ENCODE data around the gene PNMA8A. TPM values are rescaled to one million over a fixed set of nuclear protein-coding genes. Genes with fewer than 3 reads are reported as not detected.
A peak's percentile ranks its signal among the peaks of the same experiment; 100 is the strongest.

Gene PNMA8A, protein sequence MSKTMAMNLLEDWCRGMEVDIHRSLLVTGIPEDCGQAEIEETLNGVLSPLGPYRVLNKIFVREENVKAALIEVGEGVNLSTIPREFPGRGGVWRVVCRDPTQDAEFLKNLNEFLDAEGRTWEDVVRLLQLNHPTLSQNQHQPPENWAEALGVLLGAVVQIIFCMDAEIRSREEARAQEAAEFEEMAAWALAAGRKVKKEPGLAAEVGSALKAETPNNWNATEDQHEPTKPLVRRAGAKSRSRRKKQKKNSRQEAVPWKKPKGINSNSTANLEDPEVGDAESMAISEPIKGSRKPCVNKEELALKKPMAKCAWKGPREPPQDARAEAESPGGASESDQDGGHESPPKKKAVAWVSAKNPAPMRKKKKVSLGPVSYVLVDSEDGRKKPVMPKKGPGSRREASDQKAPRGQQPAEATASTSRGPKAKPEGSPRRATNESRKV
- 0.16 to 0.28 TPM (median 0.24 TPM) in 3 replicates for polyA plus RNA-seq
- 0.84 TPM for polyA plus RNA-seq (2011; ENCODE audit: low read depth)
- 0.21 TPM in 2 replicates for polyA plus RNA-seq (2011; cell fraction: cytosol; rRNA removed)
- polyA plus RNA-seq (2011; cell fraction: nucleus; rRNA removed), result 0.23 and 0.24 TPM in 2 replicates
- polyA plus RNA-seq (2012; ENCODE audit: low replicate concordance), result 0.19 and 1.0 TPM in 2 replicates
- polyA minus RNA-seq, result 0.38 to 1.4 TPM in 2 of 3 replicates, not detected in the other
- polyA minus RNA-seq (2011; cell fraction: cytosol; rRNA and poly(A)+ RNA removed), result not detected
- not detected in 2 replicates for polyA minus RNA-seq (2011; cell fraction: nucleus; rRNA and poly(A)+ RNA removed)

DNA sequence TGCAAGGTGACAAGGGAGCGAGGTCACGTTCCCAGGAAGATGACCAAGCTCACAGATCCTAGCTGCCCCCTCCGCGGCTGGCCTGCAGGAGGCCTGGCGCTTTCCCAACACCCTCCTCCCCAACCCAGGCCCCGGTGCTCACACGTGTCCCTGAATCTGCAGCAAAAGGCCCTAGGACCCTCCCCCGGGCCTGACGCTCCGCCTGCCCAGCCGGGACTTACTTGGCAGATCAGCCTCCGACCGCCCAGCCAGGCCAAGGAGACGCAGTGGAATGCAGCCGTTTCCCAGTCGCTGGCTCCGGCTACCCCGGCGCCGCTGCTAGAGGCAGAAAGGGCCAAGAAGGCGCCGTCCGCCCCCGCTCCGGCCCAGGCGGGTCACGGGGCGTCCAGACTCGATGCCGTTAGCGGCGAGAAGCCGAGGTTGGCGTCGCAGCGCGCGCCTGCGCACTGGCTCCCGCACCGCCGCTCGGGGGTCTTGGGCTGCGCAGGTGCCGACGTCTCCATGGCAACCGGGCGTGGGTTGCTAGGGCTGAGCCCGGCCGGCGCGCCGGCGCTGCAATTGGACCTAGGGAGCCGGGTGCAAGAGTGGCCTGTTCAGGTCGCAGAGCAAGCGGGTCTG lies at the start of gene PNMA8A:
Gene PNMA8A, minus strand, starts transcription at position 448 of the 618 bp plus-strand sequence. CDS start 528 bp downstream, outside the sequence.
- Histone ChIP-seq H3K4me2 (ENCODE audit: control insufficient read depth, extremely low read depth, insufficient read depth, low read depth, low read length) (peak within 1 kb of the TSS; percentile 52), H3K4me3 (ENCODE audit: control insufficient read depth in 2 of 3, extremely low read depth in 1 of 3, insufficient read depth in 2 of 3, low read depth in 1 of 3, low read length in 3 of 3) (peak within 1 kb of the TSS in 2 of 3 experiments; percentile 34 to 40), H3K4me1 (ENCODE audit: control insufficient read depth, extremely low read depth, insufficient read depth, low read length) (peaks cover 18% of the 10 kb centered on the region), H3K27ac (ENCODE audit: control insufficient read depth, insufficient read depth, low read length) (no peak within 1 kb of the TSS), H3K79me2 (ENCODE audit: control insufficient read depth, insufficient read depth, low read length) (no peaks in the 10 kb centered on the region), H3K36me3 (ENCODE audit: control insufficient read depth in 2 of 2, extremely low read depth in 1 of 2, insufficient read depth in 2 of 2, low read length in 2 of 2) (no peaks in the 10 kb centered on the region), H4K20me1 (ENCODE audit: control insufficient read depth, extremely low read depth, insufficient read depth, low read length) (no peaks in the 10 kb centered on the region), H2AFZ (ENCODE audit: control insufficient read depth, low read length) (peak within 1 kb of the TSS; percentile 8), H3K27me3 (ENCODE audit: control insufficient read depth, extremely low read depth, insufficient read depth, low read length) (no peaks in the 10 kb centered on the region), H3K9me3 (ENCODE audit: control insufficient read depth, low read depth, low read length) (no peaks in the 10 kb centered on the region), H3K9ac (ENCODE audit: control insufficient read depth, extremely low read depth, insufficient read depth, low read length) (no peak within 1 kb of the TSS), H3K9me1 (ENCODE audit: control insufficient read depth, extremely low read depth, insufficient read depth, low read length) (no peaks in the 10 kb centered on the region)
- DNase-seq (ENCODE audit: low read depth, low spot score), result no peak
- FAIRE-seq, result no peak
- dilution Hi-C loops (cut with MboI; ENCODE audit: extremely low pct_ligation_motif_present, low sequenced_read_pairs), result no loop called here
- TF ChIP-seq, protein P1, sequence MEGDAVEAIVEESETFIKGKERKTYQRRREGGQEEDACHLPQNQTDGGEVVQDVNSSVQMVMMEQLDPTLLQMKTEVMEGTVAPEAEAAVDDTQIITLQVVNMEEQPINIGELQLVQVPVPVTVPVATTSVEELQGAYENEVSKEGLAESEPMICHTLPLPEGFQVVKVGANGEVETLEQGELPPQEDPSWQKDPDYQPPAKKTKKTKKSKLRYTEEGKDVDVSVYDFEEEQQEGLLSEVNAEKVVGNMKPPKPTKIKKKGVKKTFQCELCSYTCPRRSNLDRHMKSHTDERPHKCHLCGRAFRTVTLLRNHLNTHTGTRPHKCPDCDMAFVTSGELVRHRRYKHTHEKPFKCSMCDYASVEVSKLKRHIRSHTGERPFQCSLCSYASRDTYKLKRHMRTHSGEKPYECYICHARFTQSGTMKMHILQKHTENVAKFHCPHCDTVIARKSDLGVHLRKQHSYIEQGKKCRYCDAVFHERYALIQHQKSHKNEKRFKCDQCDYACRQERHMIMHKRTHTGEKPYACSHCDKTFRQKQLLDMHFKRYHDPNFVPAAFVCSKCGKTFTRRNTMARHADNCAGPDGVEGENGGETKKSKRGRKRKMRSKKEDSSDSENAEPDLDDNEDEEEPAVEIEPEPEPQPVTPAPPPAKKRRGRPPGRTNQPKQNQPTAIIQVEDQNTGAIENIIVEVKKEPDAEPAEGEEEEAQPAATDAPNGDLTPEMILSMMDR (optimal IDR thresholded peaks at IDR 0.05 in 1 of 3, IDR thresholded peaks at IDR 0.05 in 1 of 3, conservative IDR thresholded peaks at IDR 0.05 in 1 of 3; ENCODE audit: extremely low read depth in 1 of 3, insufficient read depth in 2 of 3, low read length in 3 of 3), result no peak
- TF ChIP-seq EZH2 (IDR thresholded peaks at IDR 0.05; ENCODE audit: low read length), result no peak

DNA sequence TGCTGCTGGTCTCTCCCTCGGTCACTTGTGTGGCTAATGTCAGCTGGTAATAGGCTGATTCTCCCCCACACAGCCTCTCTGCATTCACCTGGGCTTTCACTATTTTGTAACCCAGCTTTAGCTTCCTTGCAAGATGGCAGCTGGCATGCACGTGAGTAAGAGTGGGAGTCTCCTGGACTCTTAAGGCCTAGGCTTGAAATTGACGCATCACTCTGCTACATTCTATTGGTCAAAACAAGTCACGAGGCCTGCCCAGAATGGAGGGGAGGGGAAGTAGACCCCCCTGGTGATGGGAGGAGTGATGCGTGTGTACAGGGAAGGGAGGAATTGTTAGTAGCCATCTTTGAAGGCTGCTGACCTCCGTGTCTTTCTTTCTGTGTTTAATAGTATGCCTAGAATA lies 49.3 kb upstream of the PNMA8A start:
- TF ChIP-seq, protein P1 (optimal IDR thresholded peaks at IDR 0.05 in 1 of 3, IDR thresholded peaks at IDR 0.05 in 1 of 3, conservative IDR thresholded peaks at IDR 0.05 in 1 of 3; ENCODE audit: extremely low read depth in 1 of 3, insufficient read depth in 2 of 3, low read length in 3 of 3), result no peak
- Histone ChIP-seq H3K4me2 (ENCODE audit: control insufficient read depth, extremely low read depth, insufficient read depth, low read depth, low read length) (no peak overlapping the region), H3K9me3 (ENCODE audit: control insufficient read depth, low read depth, low read length) (no peaks in the 10 kb centered on the region), H3K36me3 (ENCODE audit: control insufficient read depth in 2 of 2, extremely low read depth in 1 of 2, insufficient read depth in 2 of 2, low read length in 2 of 2) (no peaks in the 10 kb centered on the region), H3K4me1 (ENCODE audit: control insufficient read depth, extremely low read depth, insufficient read depth, low read length) (peaks cover 5% of the 10 kb centered on the region), H3K9ac (ENCODE audit: control insufficient read depth, extremely low read depth, insufficient read depth, low read length) (no peak overlapping the region), H2AFZ (ENCODE audit: control insufficient read depth, low read length) (no peak overlapping the region), H3K27ac (ENCODE audit: control insufficient read depth, insufficient read depth, low read length) (no peak overlapping the region), H4K20me1 (ENCODE audit: control insufficient read depth, extremely low read depth, insufficient read depth, low read length) (no peaks in the 10 kb centered on the region), H3K9me1 (ENCODE audit: control insufficient read depth, extremely low read depth, insufficient read depth, low read length) (no peaks in the 10 kb centered on the region), H3K4me3 (ENCODE audit: control insufficient read depth in 2 of 3, extremely low read depth in 1 of 3, insufficient read depth in 2 of 3, low read depth in 1 of 3, low read length in 3 of 3) (no peak overlapping the region), H3K79me2 (ENCODE audit: control insufficient read depth, insufficient read depth, low read length) (no peaks in the 10 kb centered on the region), H3K27me3 (ENCODE audit: control insufficient read depth, extremely low read depth, insufficient read depth, low read length) (no peaks in the 10 kb centered on the region)
- dilution Hi-C loops (cut with MboI; ENCODE audit: extremely low pct_ligation_motif_present, low sequenced_read_pairs), result no loop called here
- FAIRE-seq, result no peak
- no peak for DNase-seq (ENCODE audit: low read depth, low spot score)

All from keratinocyte (primary cell).